ENCODE measurements around the gene TSPAN6.

- TF ChIP-seq, protein P1, sequence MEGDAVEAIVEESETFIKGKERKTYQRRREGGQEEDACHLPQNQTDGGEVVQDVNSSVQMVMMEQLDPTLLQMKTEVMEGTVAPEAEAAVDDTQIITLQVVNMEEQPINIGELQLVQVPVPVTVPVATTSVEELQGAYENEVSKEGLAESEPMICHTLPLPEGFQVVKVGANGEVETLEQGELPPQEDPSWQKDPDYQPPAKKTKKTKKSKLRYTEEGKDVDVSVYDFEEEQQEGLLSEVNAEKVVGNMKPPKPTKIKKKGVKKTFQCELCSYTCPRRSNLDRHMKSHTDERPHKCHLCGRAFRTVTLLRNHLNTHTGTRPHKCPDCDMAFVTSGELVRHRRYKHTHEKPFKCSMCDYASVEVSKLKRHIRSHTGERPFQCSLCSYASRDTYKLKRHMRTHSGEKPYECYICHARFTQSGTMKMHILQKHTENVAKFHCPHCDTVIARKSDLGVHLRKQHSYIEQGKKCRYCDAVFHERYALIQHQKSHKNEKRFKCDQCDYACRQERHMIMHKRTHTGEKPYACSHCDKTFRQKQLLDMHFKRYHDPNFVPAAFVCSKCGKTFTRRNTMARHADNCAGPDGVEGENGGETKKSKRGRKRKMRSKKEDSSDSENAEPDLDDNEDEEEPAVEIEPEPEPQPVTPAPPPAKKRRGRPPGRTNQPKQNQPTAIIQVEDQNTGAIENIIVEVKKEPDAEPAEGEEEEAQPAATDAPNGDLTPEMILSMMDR (IDR thresholded peaks at IDR 0.05): no peak
- TF ChIP-seq ZFX (IDR thresholded peaks at IDR 0.05; ENCODE audit: borderline replicate concordance): no peak
These were observed 15.7 kb upstream of the TSPAN6 start for GRCh38 chrX:100652266-100652665.
